Endothelial cell of umbilical vein (primary cell): ENCODE results near the gene ABR.

Experiments used
- EZH2 ChIP-seq: IDR thresholded peaks from 2 replicates; pipeline ENCODE4 v1.6.1; 2012; ENCODE audit warnings: borderline replicate concordance, low read depth, mild to moderate bottlenecking, moderate library complexity, low read length, inconsistent platforms; ENCODE audit not compliant: severe bottlenecking
- POLR2A ChIP-seq: IDR thresholded peaks from 2 replicates; pipeline ENCODE4 v1.6.1; 2012; ENCODE audit warnings: low read depth, mild to moderate bottlenecking, control low read depth, low read length
- TF ChIP-seq, protein P1 (sequence below), 2 donors: IDR thresholded peaks; 1 replicate in 1 of 2; 2 replicates in 1 of 2; pipeline ENCODE4 v1.5.1; 2011; ENCODE audit warnings: low read length in 2 of 2, mild to moderate bottlenecking in 2 of 2, moderate library complexity in 2 of 2, control low read depth in 1 of 2, inconsistent platforms in 1 of 2, low read depth in 1 of 2; ENCODE audit not compliant: insufficient read depth in 1 of 2; ENCODE audit errors: extremely low read depth in 1 of 2

DNA sequence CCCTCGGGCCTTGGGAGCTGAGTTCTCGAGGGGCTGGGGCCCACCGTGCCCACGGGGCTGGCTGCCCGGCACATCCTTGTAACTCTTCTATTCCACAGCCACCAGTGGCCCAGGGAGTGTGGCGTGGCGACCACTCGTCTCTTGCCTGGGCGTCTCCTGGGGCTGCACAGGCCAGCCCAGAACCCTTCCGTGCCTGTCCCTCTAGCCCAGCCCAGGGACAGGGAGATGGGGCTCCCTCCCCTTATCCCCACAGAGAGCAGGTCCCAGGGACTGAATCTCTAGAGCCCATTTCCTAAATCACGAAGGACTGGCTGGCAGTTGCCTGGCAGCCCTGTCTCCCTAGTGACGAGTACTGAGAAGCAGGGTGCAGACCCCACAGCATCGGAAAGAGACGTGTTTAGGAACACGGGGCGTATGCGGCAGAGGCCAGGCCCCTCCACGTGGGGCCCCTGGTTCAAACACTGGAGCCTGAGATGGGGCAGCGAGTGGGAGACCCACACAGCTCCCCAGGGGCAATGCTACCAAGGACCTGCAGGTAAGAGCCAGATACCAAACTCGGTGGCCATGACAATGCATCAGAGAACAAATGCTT is 131.8 kb downstream of the ABR start:
- TF ChIP-seq POLR2A (no peak), EZH2 (no peak)
- TF ChIP-seq, protein P1, sequence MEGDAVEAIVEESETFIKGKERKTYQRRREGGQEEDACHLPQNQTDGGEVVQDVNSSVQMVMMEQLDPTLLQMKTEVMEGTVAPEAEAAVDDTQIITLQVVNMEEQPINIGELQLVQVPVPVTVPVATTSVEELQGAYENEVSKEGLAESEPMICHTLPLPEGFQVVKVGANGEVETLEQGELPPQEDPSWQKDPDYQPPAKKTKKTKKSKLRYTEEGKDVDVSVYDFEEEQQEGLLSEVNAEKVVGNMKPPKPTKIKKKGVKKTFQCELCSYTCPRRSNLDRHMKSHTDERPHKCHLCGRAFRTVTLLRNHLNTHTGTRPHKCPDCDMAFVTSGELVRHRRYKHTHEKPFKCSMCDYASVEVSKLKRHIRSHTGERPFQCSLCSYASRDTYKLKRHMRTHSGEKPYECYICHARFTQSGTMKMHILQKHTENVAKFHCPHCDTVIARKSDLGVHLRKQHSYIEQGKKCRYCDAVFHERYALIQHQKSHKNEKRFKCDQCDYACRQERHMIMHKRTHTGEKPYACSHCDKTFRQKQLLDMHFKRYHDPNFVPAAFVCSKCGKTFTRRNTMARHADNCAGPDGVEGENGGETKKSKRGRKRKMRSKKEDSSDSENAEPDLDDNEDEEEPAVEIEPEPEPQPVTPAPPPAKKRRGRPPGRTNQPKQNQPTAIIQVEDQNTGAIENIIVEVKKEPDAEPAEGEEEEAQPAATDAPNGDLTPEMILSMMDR (IDR thresholded peaks at IDR 0.05; ENCODE audit: extremely low read depth in 1 of 2, insufficient read depth in 1 of 2, low read depth in 1 of 2, low read length in 2 of 2), result no peak
